HEK293 (cell line): ENCODE measurements around the gene CLDN1.

Experiments
- CTCF ChIA-PET: fragments of 350-600 bp; formaldehyde crosslinking; extraction: SDS; loops from one replicate; lab custom pipeline; 2021; ENCODE audit warnings: antibody characterized with exemption; lab: Yijun Ruan, JAX
- POLR2A ChIA-PET: fragments of 300-600 bp; formaldehyde crosslinking; extraction: SDS; loops from one replicate; lab custom pipeline; 2020; ENCODE audit warnings: antibody characterized with exemption, inconsistent platforms; lab: Yijun Ruan, JAX
- H3K27ac ChIP-seq: fragments of 200-500 bp; sonication (Bioruptor generic); 2 replicates; pipeline ENCODE4 v1.5.1; 2014; ENCODE audit warnings: low read depth, low read length, control low read depth, inconsistent platforms; ENCODE audit errors: extremely low read depth
- H3K36me3 ChIP-seq, 2 experiments: fragments of 200-500 bp in 1 of 2; sonication (Bioruptor generic) in 1 of 2; 1 replicate in 1 of 2; 2 replicates in 1 of 2; pipeline ENCODE4 v1.5.1; 2014 to 2017; ENCODE audit warnings: inconsistent platforms in 2 of 2, low read length in 2 of 2; ENCODE audit not compliant: control insufficient read depth in 2 of 2, insufficient read depth in 1 of 2
- H3K4me1 ChIP-seq: fragments of 200-500 bp; sonication (Bioruptor generic); 2 replicates; pipeline ENCODE4 v1.5.1; 2014; ENCODE audit warnings: mild to moderate bottlenecking, low read length, inconsistent platforms; ENCODE audit not compliant: control insufficient read depth, insufficient read depth
- H3K4me3 ChIP-seq: 2 replicates; pipeline ENCODE4 v1.5.1; 2011; ENCODE audit warnings: low read depth, mild to moderate bottlenecking, control low read depth, low read length, moderate library complexity
- H3K9me3 ChIP-seq: fragments of 200-500 bp; sonication (Bioruptor generic); 2 replicates; pipeline ENCODE4 v1.5.1; 2014; ENCODE audit warnings: low read depth, low read length, inconsistent platforms; ENCODE audit not compliant: control insufficient read depth, insufficient read depth
- BCL11B ChIP-seq: fragments of 450-650 bp; formaldehyde crosslinking; IDR thresholded peaks from 2 replicates; pipeline ENCODE4 v1.5.1; 2016; ENCODE audit warnings: low read depth, missing biosample characterization, missing genetic modification characterization
- FEZF1 ChIP-seq: fragments of 450-650 bp; formaldehyde crosslinking; IDR thresholded peaks from 2 replicates; pipeline ENCODE4 v1.5.1; 2016; ENCODE audit warnings: missing biosample characterization, missing genetic modification characterization
- GFI1B ChIP-seq: fragments of 450-650 bp; formaldehyde crosslinking; IDR thresholded peaks from 2 replicates; pipeline ENCODE4 v1.5.1; 2016; ENCODE audit warnings: missing biosample characterization, missing genetic modification characterization
- GLI2 ChIP-seq: fragments of 450-650 bp; formaldehyde crosslinking; IDR thresholded peaks from 2 replicates; pipeline ENCODE4; 2017; ENCODE audit warnings: missing biosample characterization, missing genetic modification characterization, low read depth, borderline replicate concordance
- KLF16 ChIP-seq: fragments of 450-650 bp; formaldehyde crosslinking; IDR thresholded peaks from 2 replicates; pipeline ENCODE4 v1.5.1; 2017; ENCODE audit warnings: missing biosample characterization, missing genetic modification characterization
- KLF9 ChIP-seq: fragments of 450-650 bp; formaldehyde crosslinking; IDR thresholded peaks from 2 replicates; pipeline ENCODE4 v1.5.1; 2016; ENCODE audit warnings: missing biosample characterization, missing genetic modification characterization, low read depth
- MYNN ChIP-seq: fragments of 450-650 bp; formaldehyde crosslinking; IDR thresholded peaks from 2 replicates; pipeline ENCODE4 v1.5.1; 2016; ENCODE audit warnings: missing biosample characterization, missing genetic modification characterization, borderline replicate concordance
- PRDM1 ChIP-seq: fragments of 450-650 bp; formaldehyde crosslinking; IDR thresholded peaks from 2 replicates; pipeline ENCODE4; 2016; ENCODE audit warnings: missing biosample characterization, missing genetic modification characterization
- REST ChIP-seq: fragments of 450-650 bp; formaldehyde crosslinking; IDR thresholded peaks from 2 replicates; pipeline ENCODE4 v1.5.1; 2016; ENCODE audit warnings: missing biosample characterization, missing genetic modification characterization
- SALL2 ChIP-seq: fragments of 450-650 bp; formaldehyde crosslinking; IDR thresholded peaks from 2 replicates; pipeline ENCODE4 v1.5.0; 2017; ENCODE audit warnings: missing biosample characterization, mild to moderate bottlenecking, missing genetic modification characterization, borderline replicate concordance
- SP3 ChIP-seq: fragments of 450-650 bp; formaldehyde crosslinking; IDR thresholded peaks from 2 replicates; pipeline ENCODE4 v1.5.1; 2016; ENCODE audit warnings: missing biosample characterization, missing genetic modification characterization
- YY2 ChIP-seq: fragments of 450-650 bp; formaldehyde crosslinking; IDR thresholded peaks from 2 replicates; pipeline ENCODE4 v1.5.1; 2016; ENCODE audit warnings: missing biosample characterization, missing genetic modification characterization
- ZBTB26 ChIP-seq: fragments of 450-650 bp; formaldehyde crosslinking; optimal IDR thresholded peaks from 2 replicates; pipeline ENCODE3; 2016; ENCODE audit warnings: missing biosample characterization, mild to moderate bottlenecking, missing genetic modification characterization
- ZBTB48 ChIP-seq: fragments of 450-650 bp; formaldehyde crosslinking; IDR thresholded peaks from 2 replicates; pipeline ENCODE4 v1.5.1; 2016; ENCODE audit warnings: missing biosample characterization, missing genetic modification characterization
- ZBTB8A ChIP-seq: fragments of 450-650 bp; formaldehyde crosslinking; IDR thresholded peaks from 2 replicates; pipeline ENCODE4 v1.5.1; 2016; ENCODE audit warnings: missing biosample characterization, missing genetic modification characterization
- ZFP37 ChIP-seq: fragments of 450-650 bp; formaldehyde crosslinking; IDR thresholded peaks from 2 replicates; pipeline ENCODE4 v1.5.1; 2016; ENCODE audit warnings: missing biosample characterization, missing genetic modification characterization
- ZFP41 ChIP-seq: fragments of 450-650 bp; formaldehyde crosslinking; IDR thresholded peaks from 2 replicates; pipeline ENCODE4 v1.5.1; 2016; ENCODE audit warnings: missing biosample characterization, missing genetic modification characterization, borderline replicate concordance
- ZNF10 ChIP-seq: fragments of 450-650 bp; formaldehyde crosslinking; IDR thresholded peaks from 2 replicates; pipeline ENCODE4 v1.5.1; 2017; ENCODE audit warnings: missing biosample characterization, missing genetic modification characterization
- ZNF423 ChIP-seq: fragments of 450-650 bp; formaldehyde crosslinking; IDR thresholded peaks from 2 replicates; pipeline ENCODE4 v1.5.1; 2016; ENCODE audit warnings: missing biosample characterization, missing genetic modification characterization
- ZNF48 ChIP-seq: fragments of 450-650 bp; formaldehyde crosslinking; IDR thresholded peaks from 2 replicates; pipeline ENCODE4 v1.5.1; 2016; ENCODE audit warnings: missing biosample characterization, missing genetic modification characterization
- ZNF549 ChIP-seq: fragments of 450-650 bp; IDR thresholded peaks from 2 replicates; pipeline ENCODE4 v1.5.1; 2018; ENCODE audit warnings: missing biosample characterization, missing genetic modification characterization, mild to moderate bottlenecking, inconsistent platforms, moderate library complexity
- ZNF561 ChIP-seq: fragments of 450-650 bp; IDR thresholded peaks from 2 replicates; pipeline ENCODE4 v1.5.1; 2018; ENCODE audit warnings: missing biosample characterization, missing genetic modification characterization, borderline replicate concordance
- ZNF571 ChIP-seq: fragments of 450-650 bp; formaldehyde crosslinking; IDR thresholded peaks from 2 replicates; pipeline ENCODE4 v1.5.0; 2017; ENCODE audit warnings: missing biosample characterization, missing genetic modification characterization
- ZNF629 ChIP-seq: fragments of 450-650 bp; formaldehyde crosslinking; IDR thresholded peaks from 2 replicates; pipeline ENCODE4 v1.5.1; 2017; ENCODE audit warnings: missing biosample characterization, missing genetic modification characterization
- ZNF645 ChIP-seq: fragments of 450-650 bp; formaldehyde crosslinking; IDR thresholded peaks from 2 replicates; pipeline ENCODE4; 2016; ENCODE audit warnings: missing biosample characterization, missing genetic modification characterization

The CLDN1 gene

GRCh38 chr3:190333961-190334360 lies 11.7 kb upstream of the CLDN1 start:
- ChIA-PET POLR2A (no interaction called here), CTCF (no interaction called here)
- H3K36me3 ChIP-seq, result no peaks in the 10 kb centered on the region
- TF ChIP-seq KLF9 (no peak), GLI2 (tag by site-specific recombination) (no peak), PRDM1 (no peak), REST (no peak), ZFP37 (tag by site-specific recombination) (no peak), ZBTB26 (tag by site-specific recombination) (no peak)
- H3K4me1 ChIP-seq, result no peaks in the 10 kb centered on the region
- H3K9me3 ChIP-seq, result no peaks in the 10 kb centered on the region
- H3K4me3 ChIP-seq, result no peak overlapping the region
- no peak overlapping the region for H3K27ac ChIP-seq

- POLR2A ChIA-PET, result no interaction called here
Measured at GRCh38 chr3:190330936-190331734, 8.9 kb upstream of the CLDN1 start.

GRCh38 chr3:190326930-190327329 lies 4.7 kb upstream of the CLDN1 start:
- ChIA-PET POLR2A (no interaction called here), CTCF (interaction anchor here (1.0 kb wide), 2 partner anchors 8 to 12 kb away, joined by 4 to 5 read pairs; no protein-coding TSS in a partner anchor)
- Histone ChIP-seq H3K4me1 (peaks cover 3% of the 10 kb centered on the region), H3K4me3 (no peak overlapping the region), H3K9me3 (no peaks in the 10 kb centered on the region), H3K27ac (no peak overlapping the region), H3K36me3 (no peaks in the 10 kb centered on the region)
- TF ChIP-seq FEZF1 (tag by site-specific recombination) (0 out of 2 replicates have a peak, but pooled peaks have one; percentile 3), KLF16 (tag by site-specific recombination) (no peak)

More at GRCh38 chr3:190330936-190331734, 8.9 kb upstream of the CLDN1 start:
- Histone ChIP-seq H3K4me1 (peaks cover 3% of the 10 kb centered on the region; the same call in 1 of the 2 replicates), H3K4me3 (no peak overlapping the region), H3K9me3 (no peaks in the 10 kb centered on the region), H3K36me3 (no peaks in the 10 kb centered on the region), H3K27ac (no peak overlapping the region)
- CTCF ChIA-PET, result interaction anchor here (0.7 kb wide), 1 partner anchor 97 kb away, joined by 3 read pairs; no protein-coding TSS in a partner anchor
- TF ChIP-seq ZFP41 (tag by site-specific recombination), result no peak
- TF ChIP-seq ZNF645 (tag by site-specific recombination), result no peak
- no peak for TF ChIP-seq ZNF549 (tag by site-specific recombination)
- TF ChIP-seq ZNF571 (tag by site-specific recombination), result no peak
- no peak for TF ChIP-seq MYNN (tag by site-specific recombination)
- TF ChIP-seq ZNF561 (tag by site-specific recombination), result no peak
- no peak for TF ChIP-seq ZNF629 (tag by site-specific recombination)
- TF ChIP-seq ZBTB48 (tag by site-specific recombination), result no peak
- TF ChIP-seq BCL11B (tag by site-specific recombination), result no peak
- no peak for TF ChIP-seq GFI1B (tag by site-specific recombination)
- TF ChIP-seq ZNF48, result no peak
- no peak for TF ChIP-seq ZBTB8A (tag by site-specific recombination)
- no peak for TF ChIP-seq ZNF423
- no peak for TF ChIP-seq ZNF10 (tag by site-specific recombination)
- no peak for TF ChIP-seq SP3 (tag by site-specific recombination)
- TF ChIP-seq SALL2 (tag by site-specific recombination), result no peak
- no peak for TF ChIP-seq YY2 (tag by site-specific recombination)
